ENCODE measurements around the gene PARK7.

The PARK7 gene

DNA sequence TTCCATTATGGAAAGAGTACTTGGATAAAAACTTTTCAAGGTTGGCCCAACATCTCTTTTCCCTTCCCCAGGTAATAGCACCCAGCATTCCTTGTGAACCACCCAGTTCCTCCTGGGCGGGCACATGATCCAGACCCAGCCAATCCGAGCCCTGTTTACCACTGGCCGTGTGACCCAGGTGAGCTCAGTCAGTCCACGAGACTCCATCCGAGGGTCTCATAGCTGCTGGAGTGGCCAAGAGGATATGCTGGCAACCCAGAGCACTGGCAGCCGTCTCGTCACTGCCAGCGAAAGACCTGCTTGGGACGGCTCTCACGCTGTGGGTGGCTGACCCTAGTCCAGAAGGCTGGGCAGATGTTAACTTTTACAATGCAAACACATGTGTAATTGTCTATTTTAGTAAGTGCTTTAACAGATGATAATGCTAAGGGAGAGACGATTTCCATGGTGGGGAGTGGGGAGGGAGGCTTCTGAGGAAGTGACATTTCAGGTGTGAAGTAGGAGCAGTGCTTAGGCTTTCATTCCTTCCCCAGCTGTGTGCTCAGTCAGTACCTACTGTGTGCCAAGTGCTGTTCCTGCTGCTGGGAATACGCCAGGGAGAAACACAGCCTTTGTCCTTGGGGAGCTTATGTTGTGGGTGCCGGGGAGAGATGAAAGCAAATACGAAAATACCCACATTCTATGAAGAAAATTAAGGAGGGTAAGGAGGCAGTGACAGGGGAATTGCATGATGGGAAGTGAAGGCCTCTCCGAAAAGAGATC lies 24.5 kb downstream of the PARK7 start:
- no peak for DNase-seq

DNA sequence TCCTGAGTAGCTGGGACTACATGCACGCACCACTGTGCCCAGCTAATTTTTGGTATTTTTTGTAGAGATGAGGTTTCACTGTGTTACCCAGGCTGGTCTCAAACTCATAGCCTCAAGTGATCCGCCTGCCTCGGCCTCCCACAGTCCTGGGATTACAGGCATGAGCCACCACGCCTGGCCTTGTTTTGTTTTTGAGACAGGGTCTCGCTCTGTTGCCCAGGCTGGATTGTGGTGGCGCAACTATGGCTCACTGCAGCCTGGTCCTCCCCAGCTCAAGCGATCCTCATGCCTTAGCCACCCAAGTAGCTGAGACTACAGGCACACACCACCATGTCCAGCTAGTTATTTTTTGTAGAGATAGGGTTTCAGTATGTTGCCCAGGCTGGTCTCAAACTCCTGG lies 26.0 kb downstream of the PARK7 start:
- DNase-seq, result no peak

DNA sequence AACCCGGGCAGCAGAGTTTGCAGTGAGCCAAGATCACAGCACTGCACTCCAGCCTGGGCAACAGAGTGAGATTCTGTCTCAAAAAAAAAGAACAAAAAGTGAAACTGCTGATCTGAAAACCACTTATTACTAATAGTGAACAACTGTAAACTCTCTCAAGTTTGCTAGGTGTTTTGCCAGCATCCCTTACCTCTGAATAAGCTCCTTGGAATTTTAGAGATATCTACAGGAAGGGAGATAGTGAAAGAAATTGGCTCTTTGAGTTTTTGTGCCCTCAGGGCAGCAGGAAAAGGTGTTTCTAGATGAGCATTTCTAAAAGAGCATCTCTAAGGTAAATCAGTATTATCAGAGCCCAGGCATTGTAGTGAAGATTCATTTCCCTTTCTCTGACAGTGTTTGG lies 27.1 kb downstream of the PARK7 start:
- no peak for DNase-seq

DNA sequence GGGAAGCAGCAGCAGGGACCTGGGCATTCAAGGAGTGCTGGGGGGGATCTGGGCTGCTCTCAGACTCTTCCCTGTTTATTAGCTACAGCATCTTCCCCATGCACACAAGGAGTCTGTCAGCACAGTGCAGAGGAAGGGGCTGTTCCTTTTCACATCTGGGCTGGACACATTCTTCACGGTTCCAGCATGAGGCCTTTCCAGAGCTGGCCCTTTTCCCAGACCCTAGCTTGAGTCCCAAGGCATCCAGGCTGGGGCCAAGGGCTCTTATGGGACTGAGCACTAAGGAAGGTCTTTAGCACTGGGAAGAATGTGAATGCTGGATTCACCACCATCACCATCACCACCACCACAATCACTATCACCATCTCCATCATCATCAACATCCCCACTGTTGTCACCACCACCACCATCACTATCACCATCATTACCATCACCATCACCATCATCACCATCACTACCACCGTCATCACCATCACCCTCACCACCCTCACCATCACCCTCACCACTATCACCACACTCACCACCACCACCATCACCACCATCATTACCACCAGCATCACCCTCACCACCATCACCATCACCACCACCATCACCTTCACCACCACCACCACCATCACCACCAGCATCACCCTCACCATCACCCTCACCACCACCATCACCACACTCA lies 28.4 kb downstream of the PARK7 start:
- DNase-seq, result no peak

DNA sequence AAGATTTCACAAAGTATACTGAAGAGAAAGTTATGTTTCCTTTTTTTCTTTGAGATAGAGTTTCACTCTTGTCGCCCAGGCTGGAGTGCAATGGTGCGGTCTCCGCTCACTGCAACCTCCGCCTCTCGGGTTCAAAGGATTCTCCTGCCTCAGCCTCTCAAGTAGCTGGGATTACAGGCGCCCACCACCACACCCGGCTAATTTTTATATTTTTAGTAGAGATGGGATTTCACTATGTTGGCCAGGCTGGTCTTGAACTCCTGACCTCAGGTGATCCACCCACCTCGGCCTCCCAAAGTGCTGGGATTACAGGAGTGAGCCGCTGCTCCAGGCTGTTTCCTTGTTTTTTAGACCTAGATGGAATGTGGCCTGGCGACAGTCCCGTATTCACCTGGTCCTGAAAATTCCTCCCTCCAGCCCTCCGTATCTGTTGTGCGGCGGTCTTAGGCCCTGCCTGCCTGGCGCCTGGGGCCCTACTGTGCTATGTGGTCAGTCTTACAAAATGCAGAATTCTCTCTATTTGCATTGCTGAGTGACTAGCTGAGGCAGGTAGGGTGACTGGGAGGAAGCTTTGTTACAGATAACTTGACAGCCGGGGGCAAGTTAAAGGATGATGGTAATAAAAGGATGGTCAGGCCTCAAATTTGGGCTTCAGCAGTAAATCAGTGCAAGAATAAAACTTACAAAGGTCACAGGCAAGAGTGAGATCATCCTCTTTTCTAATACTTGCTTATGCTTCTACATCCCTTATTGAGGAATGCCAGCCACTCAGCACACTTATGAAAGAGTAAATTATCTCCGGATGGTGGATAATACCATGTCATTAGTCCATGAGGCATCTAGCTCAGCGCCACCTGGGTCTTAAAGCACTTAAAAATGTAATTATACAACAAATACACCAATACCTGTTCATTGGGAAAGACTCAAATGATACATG lies 30.3 kb downstream of the PARK7 start:
- DNase-seq, result no peak

DNA sequence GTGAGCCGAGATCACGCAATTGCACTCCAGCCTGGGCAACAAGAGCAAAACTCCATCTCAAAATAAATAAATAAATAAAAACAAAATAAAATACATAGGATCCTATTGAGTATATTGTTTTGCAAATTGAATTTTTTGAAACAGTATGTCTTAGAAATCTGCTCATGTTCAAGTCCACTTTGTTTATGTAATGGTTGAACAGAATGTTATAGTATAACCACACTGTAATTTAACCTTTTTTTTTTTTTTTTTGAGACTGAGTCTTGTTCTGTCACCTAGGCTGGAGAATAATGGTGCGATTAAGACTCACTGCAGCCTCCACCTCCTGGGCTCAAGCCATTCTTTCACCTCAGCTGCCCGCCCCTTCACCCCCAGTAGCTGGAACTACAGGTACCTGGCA lies 31.4 kb downstream of the PARK7 start:
- no peak for DNase-seq

DNA sequence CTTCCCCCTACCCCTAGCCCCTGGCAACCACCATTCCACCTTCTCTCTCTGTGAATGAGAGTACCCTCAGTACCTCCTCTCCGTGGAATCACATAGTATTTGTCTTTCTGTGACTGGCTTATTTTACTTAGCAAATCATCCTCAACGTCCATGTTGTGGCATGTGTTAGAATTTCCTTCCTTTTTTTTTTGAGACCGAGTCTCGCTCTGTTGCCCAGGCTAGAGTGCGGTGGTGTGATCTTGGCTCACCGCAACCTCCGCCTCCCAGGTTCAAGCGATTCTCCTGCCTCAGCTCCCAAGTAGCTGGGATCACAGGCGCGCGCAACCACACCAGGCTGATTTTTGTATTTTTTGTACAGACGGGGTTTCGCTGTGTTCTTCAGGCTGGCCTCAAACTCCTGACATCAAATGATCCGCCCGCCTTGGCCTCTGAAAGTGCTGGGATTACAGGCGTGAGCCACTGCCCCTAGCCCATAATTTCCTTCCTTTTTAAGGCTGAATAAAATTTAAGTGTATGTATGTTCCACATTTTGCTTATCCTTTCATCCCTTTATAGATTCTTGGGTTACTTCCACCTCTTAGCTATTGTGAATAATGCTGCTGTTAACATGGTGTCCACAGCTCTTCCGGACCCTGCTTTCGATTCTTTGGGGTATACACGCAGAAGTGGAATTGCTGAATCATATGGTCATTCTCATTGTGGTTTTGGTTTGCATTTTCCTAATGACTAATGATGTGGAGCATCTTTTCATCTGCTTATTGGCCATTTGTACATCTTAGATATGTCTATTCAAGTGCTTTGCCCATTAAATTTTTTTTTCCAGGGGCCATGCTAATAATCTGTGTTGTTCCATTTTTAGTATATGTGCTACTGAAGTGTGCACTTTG lies 32.3 kb downstream of the PARK7 start:
- DNase-seq, result no peak

DNA sequence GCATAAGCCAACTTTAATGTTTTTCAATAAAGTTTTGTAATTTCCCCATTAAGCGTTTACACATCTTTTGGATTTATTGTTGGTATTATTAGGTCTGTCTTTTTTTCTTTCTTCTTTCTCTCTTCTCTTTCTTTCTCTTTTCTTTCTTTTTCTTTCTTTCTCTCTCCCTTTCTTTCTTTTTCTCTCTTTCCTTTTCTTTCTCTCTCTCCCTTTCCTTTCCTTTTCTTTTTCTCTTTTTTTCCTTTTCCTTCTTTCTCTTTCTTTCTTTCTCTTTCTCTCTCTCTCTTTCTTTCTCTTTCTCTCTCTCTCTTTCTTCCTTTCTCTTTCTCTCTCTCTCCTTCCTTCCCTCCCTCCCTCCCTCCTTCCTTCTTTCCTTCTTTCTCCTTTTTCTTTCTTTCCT lies 33.3 kb downstream of the PARK7 start:
- no peak for DNase-seq

DNA sequence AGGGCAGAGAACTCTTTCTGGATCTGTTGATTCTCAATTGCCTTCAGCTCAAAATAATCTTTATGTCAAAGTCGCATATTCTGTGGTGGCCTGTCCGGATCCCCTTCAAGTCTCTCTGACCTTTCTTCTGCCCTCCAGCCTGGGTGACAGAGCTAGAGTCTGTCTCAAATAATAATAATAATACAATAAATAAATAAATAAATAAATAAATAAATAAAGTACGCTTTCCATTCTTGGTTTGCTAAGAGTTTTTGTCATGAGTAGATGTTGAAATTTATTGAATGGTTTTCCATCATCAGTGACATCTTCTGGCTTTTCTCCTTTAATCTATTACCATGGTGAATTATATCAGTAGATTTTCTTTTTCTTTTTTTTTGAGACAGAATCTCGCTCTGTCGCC lies 33.9 kb downstream of the PARK7 start:
- no peak for DNase-seq

DNA sequence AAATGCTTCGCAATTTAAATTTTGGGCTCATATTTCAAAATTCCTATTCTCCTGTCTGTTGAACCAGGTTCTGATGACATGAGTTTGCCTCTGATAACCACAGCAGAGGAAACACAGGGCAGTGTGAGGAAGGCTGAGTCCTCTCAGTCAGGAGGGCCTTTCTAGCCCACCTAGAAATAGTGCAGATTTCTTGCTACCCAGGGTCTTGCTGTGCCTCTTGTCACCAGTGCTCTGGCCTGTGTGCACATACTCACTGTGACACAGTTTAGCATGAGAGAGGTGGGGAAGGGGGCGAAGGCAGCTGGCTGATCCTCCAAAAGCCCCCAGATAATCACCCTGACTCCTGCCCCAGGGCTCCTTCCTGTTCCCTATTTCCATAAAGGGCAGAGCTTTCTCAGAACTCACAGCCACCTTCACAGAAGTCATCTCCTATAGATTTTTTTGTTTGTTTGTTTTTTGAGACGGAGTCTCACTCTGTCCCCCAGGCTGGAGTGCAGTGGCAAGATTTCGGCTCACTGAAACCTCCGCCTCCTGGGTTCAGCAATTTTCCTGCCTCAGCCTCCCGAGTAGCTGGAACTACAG lies 40.9 kb downstream of the PARK7 start:
- no peak for DNase-seq

DNA sequence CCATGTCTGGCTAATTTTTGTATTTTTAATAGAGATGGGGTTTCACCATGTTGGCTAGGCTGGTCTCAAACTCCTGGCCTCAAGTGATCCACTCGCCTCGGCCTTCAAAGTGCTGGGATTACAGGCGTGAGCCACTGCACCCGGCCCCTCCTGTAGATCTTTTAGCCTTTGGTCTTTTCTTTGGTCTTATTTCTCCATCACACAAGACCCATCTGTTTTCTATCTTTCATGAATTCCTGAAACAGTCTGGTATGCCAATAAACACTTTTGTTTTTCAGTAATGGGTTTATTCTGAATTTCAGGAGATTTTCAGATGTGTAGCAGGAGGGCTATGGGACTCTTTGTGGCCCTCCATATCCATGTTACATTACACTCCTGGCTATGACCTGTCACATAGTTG lies 41.4 kb downstream of the PARK7 start:
- no peak for DNase-seq

DNA sequence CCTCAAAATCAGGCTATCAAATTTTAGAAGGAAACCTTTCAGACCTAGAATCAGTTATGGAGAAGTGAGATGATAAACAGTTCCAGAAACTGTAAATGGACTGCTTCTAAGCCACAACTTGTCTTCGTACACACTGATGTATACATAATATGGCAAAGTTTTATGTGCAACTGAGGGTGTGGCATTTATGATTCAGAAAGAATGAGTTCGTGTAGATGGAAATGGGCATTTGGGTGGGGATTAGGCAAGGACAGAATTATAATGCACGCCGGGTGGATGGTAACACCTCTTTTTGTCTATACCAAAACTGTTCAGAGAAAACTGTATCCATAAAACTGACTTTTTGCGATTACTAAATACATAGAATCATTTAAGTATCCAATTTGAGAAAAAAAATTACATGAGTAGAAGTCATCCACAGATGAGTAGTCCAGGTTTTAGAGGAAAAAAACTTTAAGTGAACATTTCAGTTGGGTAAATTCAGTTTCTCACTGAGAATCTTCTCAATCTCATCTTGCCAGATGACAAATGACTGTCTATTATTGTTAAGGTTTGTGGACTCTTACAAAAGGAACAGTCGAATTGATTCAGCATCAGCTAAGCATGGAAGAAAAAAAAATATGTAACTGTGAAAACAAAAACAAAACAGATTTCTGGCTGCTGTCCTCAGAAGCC lies 42.1 kb downstream of the PARK7 start:
- DNase-seq, result no peak

DNA sequence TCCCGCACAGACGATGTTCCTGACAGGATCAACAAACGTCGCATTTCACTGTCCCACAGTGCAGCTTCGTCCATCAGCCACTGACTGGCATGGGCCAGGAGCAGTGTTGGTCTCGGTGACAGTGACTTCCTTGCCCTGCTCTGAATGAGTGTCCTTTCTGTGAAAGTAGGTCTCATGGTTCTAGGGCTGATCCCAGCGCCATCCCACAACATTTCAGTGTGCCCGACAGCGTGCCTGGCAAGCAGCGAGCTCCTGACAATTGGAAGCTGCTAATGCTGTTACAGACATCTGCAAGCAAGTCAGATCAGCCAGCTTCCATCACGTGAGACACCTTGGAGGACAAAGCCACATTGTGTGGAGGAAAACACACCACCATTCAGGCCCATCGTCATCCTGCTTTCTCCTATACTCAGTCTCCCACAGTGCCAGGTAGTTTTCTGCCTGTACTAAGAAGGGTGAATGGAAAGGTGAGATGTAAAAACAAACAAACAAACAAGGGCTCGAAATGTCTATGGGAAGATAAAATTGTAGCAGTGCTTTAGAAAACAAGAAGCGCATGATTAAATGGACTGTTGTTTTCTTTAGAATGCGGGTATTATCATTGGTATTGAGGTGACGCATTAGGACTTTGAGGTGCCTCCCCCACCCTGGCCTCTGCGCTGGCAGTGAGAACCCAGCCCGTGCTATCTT lies 42.7 kb downstream of the PARK7 start:
- DNase-seq, result no peak

DNA sequence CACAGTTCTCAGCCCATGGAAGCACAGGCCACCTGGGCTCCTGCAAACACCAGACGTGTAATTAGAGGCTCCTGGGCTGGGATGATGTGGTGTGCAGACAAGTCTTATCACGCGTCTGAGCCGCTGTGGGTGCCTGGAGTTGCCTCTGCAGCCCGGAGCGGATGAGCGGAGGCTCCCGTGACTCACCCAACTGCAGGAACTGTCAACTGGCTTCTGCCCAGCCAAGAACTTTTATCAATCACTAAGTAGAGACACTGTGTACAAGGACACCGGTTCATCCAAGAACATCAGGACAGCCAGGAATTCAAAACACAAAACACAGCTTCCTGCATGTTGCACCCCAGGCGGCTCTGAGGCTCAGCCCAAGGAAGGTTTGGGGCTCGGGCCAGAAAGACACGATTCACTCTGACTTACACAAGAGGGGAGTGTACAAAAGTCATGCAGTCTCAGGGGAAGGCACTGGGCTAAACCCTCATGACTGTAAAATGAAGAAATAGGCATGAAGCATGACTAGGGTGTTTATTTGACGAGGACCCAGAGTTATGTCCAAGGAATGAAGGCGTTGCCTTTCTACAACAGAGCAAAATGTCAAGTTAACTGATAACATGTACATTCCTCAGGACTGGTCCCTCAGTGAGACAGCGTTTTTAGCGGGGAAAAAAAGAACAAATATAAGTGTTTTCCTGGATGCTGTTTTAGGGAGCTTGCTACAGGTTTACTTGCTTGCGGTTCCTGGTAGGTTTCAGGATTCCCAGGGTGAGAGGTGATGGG lies 43.5 kb downstream of the PARK7 start:
- DNase-seq, result no peak

DNA sequence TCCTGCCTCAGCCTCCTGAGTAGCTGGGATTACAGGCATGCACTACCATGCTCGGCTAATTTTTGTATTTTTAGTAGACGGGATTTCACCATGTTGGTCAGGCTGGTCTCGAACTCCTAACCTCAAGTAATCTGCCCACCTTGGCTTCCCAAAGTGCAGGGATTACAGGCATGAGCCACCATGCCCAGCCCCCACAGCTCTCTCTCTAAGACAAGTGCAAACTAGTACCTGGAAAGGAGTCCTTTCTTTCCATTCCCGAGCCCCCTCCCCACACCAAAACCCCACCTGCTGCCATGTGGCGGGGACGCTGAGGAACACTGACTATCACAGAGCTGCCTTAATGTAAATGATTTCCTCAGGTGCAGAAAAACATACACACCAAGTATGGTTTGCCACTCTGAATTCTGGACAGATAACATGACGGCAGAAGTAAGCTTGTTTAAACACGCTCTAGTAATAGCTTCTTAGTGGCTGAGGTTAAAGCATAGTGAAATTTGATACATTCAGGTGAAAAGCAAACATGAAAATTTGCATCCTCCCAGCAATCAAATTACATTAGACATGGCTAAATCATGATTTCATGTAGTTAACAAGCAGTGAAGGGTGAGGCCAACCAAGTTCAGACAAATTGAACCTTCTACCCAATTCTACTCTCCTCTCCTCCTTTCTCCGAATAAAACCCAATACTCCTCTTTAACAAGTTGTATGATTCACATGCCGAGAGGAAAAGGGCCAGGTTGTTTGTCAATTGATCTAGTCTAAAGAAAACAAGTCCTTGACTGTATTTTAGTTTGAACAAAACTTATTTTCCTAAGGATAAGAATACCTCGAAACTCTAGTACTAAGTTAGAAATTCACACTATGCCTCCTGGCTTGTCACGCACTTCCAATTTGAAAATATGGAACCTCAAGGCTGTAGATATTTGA lies 44.8 kb downstream of the PARK7 start:
- no peak for DNase-seq

DNA sequence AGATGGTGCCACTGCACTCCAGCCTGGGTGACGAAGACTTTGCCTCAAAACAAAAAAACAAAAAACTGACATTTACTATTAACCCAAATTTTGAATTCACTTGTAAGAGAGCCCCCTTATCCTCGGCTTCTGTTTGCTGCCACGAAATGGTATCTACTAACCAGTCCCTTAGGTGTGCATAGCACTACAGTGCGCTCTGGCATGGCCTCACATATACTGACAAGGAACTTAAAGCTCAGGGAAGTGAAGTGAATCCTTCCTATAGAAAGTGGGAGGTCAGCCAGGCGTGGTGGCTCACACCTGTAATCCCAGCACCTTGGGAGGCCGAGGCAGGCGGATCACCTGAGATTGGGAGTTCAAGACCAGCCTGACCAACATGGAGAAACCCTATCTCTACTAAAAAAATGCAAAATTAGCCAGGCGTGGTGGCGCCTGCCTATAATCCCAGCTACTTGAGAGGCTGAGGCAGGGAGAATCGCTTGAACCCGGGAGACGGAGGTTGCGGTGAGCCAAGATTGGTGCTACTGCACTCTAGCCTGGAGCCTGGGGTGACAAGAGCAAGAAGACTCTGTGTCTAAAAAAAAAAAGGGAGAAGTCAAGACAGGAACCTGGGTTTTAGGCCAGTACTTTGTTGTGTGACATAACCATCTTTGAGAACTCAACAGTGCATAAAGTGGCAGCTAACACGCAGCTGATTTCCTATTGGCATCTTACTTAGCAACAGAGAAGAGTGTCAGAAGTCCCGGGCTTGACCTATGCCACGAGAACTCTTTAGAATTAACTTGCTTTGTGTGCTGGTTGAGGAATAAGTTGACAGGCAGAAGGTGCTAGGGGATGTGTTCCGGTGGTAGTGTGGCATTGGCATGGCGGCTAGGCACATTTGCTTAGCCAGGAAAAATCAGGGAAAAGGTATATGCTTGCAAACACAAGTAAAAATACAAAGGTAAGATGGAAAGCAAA lies 47.8 kb downstream of the PARK7 start:
- no peak for DNase-seq

DNA sequence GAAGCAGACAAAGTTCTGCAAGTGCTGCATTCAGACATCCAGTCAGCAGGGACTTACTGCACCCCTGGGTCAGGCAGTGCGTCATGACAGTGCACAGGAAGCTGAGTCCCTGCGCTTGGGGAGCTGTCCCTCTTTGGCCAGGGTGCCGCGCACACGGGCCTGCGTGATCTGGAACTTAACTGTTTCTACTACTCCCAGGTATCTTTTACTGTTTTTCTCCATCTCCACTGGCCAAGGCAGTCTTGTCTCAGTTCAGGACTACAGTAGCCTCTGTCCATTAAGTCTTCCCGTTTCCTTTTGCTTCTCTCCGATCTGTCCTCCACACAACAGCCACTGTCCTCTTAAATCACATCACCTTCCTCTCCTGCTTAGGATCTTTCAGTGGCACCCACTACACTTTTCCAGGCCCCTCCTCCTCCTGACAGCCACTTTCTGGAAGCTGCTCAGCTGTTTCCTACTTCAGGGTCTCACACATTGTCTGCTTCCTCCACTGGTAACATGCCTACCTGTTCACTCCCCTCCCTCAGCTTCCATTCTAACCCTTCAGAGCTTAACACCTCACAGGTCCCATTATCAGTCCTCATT lies 48.7 kb downstream of the PARK7 start:
- DNase-seq, result no peak
